Activated T-cell treated with anti-CD3 and anti-CD28 coated beads, Interleukin-2, amount 50 U/mL, for 48 hours (primary cell): ENCODE results near the gene TNFRSF13B.
A peak's percentile ranks its signal among the peaks of the same experiment; 100 is the strongest.

ENCODE experiments used
- DNase-seq, 2 experiments: peaks; one replicate each; pipeline ENCODE4 v3.0.0-alpha.2; 2020

The TNFRSF13B gene

GRCh38 chr17:16952401-16952800, 19.5 kb downstream of the TNFRSF13B start:
- DNase-seq: peak in 1 of 2 experiments; percentile 7

- DNase-seq: no peak
Measured at GRCh38 chr17:16950488-16950887, 21.4 kb downstream of the TNFRSF13B start.

DNA sequence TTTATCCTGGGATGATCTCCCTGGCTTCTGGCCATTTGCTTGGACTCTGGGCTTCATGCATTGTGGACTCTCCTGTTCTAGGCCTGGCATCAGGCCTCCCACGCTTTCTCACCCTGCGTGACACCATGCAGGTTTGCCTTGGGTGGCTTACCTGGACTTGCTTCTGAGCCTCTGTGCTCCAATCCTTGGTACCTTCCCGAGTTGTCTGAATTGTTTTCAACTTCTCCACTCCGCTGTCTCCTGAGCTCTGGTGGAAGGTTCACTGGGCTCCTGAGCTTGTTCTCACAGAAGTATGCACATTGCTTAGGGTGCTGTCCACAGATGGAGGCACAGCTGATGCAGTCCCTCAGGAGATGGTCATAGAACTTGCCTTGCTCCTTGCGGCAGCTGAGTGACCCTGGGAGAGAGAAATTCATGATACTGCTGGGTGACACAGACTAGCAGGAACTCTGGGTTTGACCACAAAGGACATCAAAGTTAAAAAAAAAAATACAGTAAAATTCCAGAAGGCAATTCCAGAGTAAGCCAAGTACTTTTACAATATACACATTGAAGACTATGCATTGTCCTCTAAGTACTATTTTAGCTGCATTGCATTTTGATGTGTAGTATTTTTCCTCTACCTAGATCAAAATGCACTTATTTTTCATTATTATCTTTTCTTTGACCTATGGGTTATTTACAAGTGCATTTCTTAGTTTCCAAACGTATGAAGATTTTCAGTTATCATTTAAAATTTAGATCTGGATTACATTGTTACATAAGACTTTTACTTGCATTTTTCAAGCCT, 23.1 kb downstream of the TNFRSF13B start:
- DNase-seq: no peak

- DNase-seq: no peak
Measured at GRCh38 chr17:16947470-16947869, 24.4 kb downstream of the TNFRSF13B start.

DNA sequence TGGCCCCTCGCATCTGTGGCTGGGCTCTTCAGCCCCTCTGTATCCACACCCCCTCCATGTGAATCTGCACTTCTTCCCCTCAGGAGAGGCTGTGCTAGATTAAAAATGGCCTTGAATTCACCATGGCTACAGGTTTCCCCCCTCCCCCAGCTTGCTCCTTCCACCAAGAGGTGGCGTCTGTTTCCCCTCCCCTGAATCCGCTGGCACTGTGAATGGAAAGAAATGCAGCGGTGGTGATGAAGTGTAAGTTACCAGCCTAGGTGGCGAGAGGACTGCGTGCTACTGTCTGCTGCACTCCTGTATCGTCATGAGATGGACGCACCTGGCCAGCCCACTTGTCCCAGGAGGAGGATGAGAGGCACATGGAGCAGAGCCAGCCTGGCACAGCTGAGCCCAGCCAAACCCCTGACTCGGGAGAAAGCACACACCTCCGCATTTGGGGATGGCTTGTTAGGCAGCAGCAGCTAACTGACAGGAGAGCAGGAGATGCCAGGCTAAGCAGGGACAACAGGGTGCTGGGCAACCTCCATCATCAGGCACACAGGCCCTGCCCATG, 26.2 kb downstream of the TNFRSF13B start:
- DNase-seq: peak in 1 of 2 experiments; percentile 5

- no peak for DNase-seq
Measured at GRCh38 chr17:16945136-16945482, 26.8 kb downstream of the TNFRSF13B start.

- DNase-seq: no peak
Measured at GRCh38 chr17:16944334-16945135, 27.4 kb downstream of the TNFRSF13B start.

DNA sequence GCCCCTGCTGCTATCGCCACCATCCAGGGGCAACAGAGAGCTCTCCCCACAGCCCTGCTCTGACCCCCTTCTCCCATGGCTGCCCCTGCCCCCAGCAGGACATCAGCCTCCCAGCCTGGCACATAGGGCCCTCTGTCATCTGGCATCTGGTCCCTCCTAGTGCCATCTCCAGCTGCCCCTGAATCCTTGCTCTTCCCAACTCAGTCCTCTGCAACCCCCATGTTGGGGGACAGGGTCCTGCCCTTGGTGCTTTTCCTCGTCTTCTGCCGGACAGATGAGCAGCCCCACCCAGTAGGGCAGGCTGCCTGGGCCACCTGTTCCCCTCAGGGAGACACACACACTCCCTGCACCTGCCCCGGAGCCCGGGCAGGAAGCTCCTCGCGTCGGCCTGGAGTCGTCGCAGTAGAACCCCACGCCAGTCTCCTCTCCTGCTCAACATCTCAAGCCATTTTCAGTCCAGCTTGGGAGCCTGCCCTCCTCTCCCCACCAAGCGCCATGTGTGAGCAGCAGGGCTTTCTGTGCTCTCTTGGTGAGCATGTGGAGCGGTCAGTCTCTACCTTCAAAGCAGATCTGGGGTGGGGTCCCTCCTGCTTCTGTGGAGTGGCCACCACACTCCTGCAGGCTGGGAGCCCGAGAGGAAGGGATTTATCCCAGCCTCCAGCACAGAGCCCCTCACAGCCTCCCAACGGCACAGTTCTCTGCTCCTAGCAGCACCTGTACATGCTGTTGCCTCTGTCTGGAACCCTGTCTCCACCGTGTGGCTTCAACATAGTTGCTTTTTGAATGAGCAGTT, 28.2 kb downstream of the TNFRSF13B start:
- DNase-seq: peak; percentile 11

DNA sequence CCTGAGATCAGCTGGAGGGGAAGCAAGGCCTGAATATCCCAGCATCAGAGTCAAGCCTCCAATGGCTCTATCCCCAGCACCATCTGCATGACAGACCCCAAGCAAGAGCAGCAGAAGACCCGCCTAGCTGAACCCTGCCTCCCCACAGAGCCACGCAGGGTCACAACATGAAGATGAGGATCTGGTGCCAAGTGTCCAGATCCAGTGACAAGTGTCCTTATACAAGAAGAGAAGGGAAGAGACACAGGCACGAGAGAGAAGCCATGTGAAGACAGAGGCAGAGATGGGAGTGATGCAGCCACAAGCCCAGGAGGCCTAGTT, 28.9 kb downstream of the TNFRSF13B start:
- DNase-seq: peak in 1 of 2 experiments; percentile 8

- DNase-seq: no peak
Measured at GRCh38 chr17:16942141-16943031, 29.5 kb downstream of the TNFRSF13B start.

- DNase-seq: peak in 1 of 2 experiments; percentile 11
Measured at GRCh38 chr17:16941072-16942036, 30.6 kb downstream of the TNFRSF13B start.

DNA sequence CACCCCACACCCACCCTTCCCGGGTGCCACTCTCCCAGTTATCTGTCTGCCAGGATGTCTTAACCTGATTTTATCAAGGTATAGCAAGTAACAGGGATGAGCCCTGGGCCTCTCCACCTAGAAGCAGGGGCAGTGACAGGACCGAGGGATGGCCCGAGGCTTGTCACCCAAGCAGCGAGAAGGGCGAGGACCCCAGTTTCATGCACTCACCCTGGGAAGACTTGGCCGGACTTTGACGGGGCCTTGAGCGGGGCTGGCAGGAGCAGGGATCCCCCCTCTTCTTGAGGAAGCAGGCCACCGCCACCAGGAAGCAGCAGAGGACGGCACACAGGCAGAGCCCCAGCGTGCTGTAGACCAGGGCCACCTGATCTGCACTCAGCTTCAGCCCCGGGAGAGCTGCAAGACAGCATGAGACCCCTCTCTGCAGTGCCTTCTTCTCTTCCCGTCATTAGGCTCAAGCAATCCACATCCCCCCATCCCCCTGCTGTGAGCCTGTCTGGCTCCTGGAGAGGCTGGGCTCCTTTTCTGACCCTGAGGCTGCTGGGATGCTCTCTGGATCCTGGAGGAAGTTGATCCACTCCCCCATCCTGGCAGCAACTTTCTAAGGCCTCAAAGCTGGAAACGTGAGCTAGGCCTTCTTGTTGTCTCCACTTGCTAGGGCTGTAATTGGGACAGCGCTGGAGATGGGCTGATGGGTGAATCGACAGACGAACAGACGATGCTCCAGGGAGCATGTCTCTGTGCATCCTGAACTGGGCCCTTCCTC, 31.6 kb downstream of the TNFRSF13B start:
- peak in 1 of 2 experiments; percentile 4 for DNase-seq

GRCh38 chr17:16939606-16940115, 32.3 kb downstream of the TNFRSF13B start:
- DNase-seq: no peak

GRCh38 chr17:16939208-16939576, 32.7 kb downstream of the TNFRSF13B start:
- DNase-seq: no peak

DNA sequence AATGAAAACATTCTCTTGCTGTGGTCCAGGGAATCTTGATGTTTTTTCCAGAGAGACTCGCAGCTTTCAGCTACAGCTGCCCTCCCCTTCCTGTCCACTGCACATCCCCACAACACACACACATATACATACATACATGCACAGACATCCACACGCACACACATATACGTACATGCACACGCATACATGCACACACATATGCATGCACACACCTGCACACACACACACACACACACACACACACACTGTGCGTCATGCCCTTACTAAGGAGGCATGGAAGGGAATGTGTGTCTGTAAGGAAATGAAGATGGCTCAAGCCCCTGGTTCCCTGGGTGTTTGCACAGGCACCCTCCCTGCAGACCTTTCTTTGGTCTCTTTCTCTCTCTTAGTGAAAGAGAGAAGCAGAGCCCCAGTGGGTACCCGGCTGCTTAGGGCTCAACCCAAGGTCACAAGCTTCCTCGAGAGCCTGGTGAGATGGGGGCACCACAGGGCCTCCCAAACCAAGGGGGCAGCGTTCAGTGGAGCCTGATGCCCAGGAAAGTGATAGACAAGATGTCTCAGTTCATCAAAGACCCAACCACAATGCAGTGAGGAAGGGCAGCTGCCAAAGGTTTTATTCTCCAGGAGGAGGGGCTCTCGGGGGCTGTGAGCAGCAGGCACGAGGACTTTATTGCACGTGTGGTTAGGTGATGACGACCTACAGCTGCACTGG, 33.3 kb downstream of the TNFRSF13B start:
- peak in 1 of 2 experiments; percentile 13 for DNase-seq

- DNase-seq: no peak
Measured at GRCh38 chr17:16938031-16938430, 33.9 kb downstream of the TNFRSF13B start.

DNA sequence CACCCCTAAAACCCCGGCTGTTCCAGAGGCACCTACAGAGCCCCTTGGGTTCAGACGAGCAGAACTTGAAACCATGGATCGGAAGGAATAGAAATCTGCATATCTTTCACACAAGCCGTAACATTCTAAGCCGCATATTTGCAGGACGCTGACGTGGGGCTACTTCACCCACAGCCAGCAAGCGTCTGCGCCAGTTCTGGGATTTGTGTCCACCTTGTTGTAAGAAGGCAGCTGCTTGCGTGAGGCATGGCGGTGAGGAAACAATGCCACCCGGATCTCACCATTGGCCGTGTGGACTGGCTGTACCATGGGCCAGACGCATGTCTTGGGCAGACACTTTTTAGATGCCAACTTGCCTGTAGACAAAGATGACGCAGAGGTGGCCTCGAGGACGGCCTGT, 34.5 kb downstream of the TNFRSF13B start:
- DNase-seq: peak in 1 of 2 experiments; percentile 14

DNA sequence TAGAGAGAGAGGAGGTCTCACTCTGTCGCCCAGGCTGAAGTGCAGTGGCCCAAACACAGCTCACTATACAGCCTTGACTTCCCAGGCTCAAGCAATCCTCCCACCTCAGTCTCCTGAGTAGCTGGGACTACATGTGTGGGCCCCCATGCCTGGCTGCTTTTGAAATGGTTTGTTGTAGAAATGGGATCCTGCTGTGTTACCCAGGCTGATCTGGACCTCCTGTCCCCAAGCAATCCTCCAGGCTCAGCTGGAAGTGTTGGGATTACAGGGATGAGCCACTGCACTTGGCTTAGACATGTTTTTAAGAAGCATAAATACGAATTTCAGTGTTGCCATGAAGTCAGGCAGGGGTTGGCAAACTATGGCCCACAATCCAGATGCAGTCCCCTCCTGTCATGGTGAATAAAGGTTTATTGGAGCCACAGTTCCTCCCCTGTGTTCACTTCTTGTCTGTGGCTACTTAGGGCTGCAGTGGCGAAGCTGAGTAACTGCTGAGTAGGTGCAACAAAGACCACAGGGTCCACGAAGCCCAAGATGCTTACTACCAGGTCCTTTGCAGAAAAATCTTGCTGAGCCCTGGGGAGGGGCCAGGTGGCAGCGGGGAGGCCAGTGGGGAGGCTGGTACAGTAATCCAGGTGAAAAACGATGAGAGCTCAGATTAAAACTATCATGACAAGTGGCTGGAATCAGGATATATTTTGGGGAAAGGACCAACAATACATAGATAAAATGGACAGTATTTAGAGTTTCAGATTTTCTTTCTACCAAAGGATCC, 35.2 kb downstream of the TNFRSF13B start:
- peak in 1 of 2 experiments; percentile 12 for DNase-seq
